NB4 (cell line): Measurements from ENCODE around the gene DMRTA1.

Experiments
- POLR2A ChIP-seq: IDR thresholded peaks from 2 replicates; pipeline ENCODE4 v1.6.1; 2011; ENCODE audit warnings: mild to moderate bottlenecking; ENCODE audit not compliant: insufficient read length; ENCODE audit errors: extremely low read depth
- TF ChIP-seq, protein P1 (sequence below): IDR thresholded peaks from one replicate; pipeline ENCODE4 v1.5.1; 2012; ENCODE audit warnings: low read depth, low read length

- TF ChIP-seq, protein P1, sequence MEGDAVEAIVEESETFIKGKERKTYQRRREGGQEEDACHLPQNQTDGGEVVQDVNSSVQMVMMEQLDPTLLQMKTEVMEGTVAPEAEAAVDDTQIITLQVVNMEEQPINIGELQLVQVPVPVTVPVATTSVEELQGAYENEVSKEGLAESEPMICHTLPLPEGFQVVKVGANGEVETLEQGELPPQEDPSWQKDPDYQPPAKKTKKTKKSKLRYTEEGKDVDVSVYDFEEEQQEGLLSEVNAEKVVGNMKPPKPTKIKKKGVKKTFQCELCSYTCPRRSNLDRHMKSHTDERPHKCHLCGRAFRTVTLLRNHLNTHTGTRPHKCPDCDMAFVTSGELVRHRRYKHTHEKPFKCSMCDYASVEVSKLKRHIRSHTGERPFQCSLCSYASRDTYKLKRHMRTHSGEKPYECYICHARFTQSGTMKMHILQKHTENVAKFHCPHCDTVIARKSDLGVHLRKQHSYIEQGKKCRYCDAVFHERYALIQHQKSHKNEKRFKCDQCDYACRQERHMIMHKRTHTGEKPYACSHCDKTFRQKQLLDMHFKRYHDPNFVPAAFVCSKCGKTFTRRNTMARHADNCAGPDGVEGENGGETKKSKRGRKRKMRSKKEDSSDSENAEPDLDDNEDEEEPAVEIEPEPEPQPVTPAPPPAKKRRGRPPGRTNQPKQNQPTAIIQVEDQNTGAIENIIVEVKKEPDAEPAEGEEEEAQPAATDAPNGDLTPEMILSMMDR = no peak
- TF ChIP-seq POLR2A = no peak
Measured at GRCh38 chr9:22446589-22446949, at the start of gene DMRTA1.
